Smooth muscle cell (in vitro differentiated cells): ENCODE measurements around the gene SART3. TPM values are rescaled to one million over a fixed set of nuclear protein-coding genes. Genes with fewer than 3 reads are reported as not detected.

Experiments used
- DNase-seq: peaks from one replicate; lab custom pipeline; 2025; ENCODE audit not compliant: unreplicated experiment; lab: John Stamatoyannopoulos, UW
- H2AFZ ChIP-seq: fragments of 200-600 bp; sonication (generic); 2 replicates; pipeline ENCODE4 v1.6.0; 2016; ENCODE audit warnings: antibody characterized with exemption, low read depth, mild to moderate bottlenecking
- H3F3A ChIP-seq: fragments of 200-600 bp; sonication (generic); 2 replicates; pipeline ENCODE4 v1.6.0; 2017; ENCODE audit warnings: antibody characterized with exemption, low read depth
- H3K27ac ChIP-seq: fragments of 200-600 bp; sonication (generic); 2 replicates; pipeline ENCODE4 v1.5.1; 2016; ENCODE audit warnings: low read depth, mild to moderate bottlenecking
- H3K27me3 ChIP-seq: fragments of 200-600 bp; sonication (generic); 2 replicates; pipeline ENCODE4 v1.6.1; 2016; ENCODE audit warnings: low read depth, mild to moderate bottlenecking
- H3K36me3 ChIP-seq: fragments of 200-600 bp; sonication (generic); 2 replicates; pipeline ENCODE4 v1.5.1; 2016; ENCODE audit warnings: low read depth
- H3K4me1 ChIP-seq: fragments of 200-600 bp; sonication (generic); 2 replicates; pipeline ENCODE4 v1.5.1; 2016; ENCODE audit warnings: low read depth
- H3K4me2 ChIP-seq: fragments of 200-600 bp; sonication (generic); 2 replicates; pipeline ENCODE4 v1.6.0; 2016; ENCODE audit warnings: mild to moderate bottlenecking
- H3K4me3 ChIP-seq: fragments of 200-600 bp; sonication (generic); 2 replicates; pipeline ENCODE4 v1.5.1; 2016; ENCODE audit warnings: mild to moderate bottlenecking
- H3K79me2 ChIP-seq: fragments of 200-600 bp; sonication (generic); 2 replicates; pipeline ENCODE4 v1.6.0; 2016; ENCODE audit warnings: low read depth, mild to moderate bottlenecking
- H3K9ac ChIP-seq: fragments of 200-600 bp; sonication (generic); 2 replicates; pipeline ENCODE4 v1.6.0; 2016; ENCODE audit warnings: low read depth
- H3K9me3 ChIP-seq: fragments of 200-600 bp; sonication (generic); replicated peaks from 2 replicates; pipeline ENCODE4 v1.5.1; 2016; ENCODE audit warnings: low read depth
- H4K20me1 ChIP-seq: fragments of 200-600 bp; sonication (generic); 2 replicates; pipeline ENCODE4 v1.6.0; 2016; ENCODE audit warnings: low read depth
- whole genome bisulfite sequencing: methylation state at CpG from one replicate; pipeline ENCODE4 v1.1.7; 2016; ENCODE audit warnings: low lambda C conversion rate; 5-methylcytosine and 5-hydroxymethylcytosine counted together
- polyA plus RNA-seq: library from polyadenylated mRNA; unstranded; fragments of >200 nt; fragmentation: Nextera tagmentation; extraction: Ambion mirVana; gene quantifications from 2 replicates; pipeline ENCODE4 v1.2.1, GENCODE V29; 2016
- total RNA-seq: library from RNA; depleted of rRNA; stranded (reverse); fragments of >200 nt; gene quantifications from 2 replicates; pipeline ENCODE4 v1.2.3, GENCODE V29; 2014
- TF ChIP-seq, protein P1 (sequence below): fragments of 200-600 bp; sonication (generic); IDR thresholded peaks from 2 replicates; pipeline ENCODE4 v1.5.1; 2017; ENCODE audit warnings: borderline replicate concordance, mild to moderate bottlenecking, antibody characterized with exemption; ENCODE audit not compliant: insufficient read depth, poor library complexity, severe bottlenecking

The SART3 gene
- total and polyA plus RNA-seq, 2 experiments from 2014 or later = 22.7 to 94.5 TPM

DNA sequence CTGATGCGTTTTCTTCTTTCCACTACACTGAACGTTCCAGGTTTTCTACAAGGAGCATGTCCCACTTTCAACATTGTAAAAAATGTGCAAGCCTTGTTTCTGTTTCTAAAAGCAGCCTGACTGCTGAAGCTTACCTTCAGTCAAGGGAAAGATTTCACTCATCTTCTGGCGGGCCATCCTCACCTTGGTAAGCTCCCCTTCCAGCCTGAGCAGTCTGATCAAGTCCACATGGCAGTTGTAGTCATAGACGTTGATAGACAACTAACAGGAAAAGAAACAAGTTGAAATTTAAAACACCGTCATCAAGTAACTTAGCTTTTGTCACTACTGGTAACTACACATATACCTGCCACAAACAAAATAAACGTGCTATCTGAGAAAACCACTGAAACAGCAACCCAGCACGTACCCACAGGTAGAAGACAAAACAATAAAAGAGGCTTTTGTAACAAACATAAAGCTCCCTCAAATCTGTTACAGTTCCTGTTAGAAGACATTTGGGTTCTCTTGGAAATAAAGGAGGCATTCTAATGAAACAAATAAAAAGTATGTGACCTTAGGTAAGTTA is 11.9 kb downstream of the SART3 start:
- H3K79me2 ChIP-seq = peaks cover 61% of the 10 kb centered on the region
- H4K20me1 ChIP-seq = peaks cover 90% of the 10 kb centered on the region
- no peak for DNase-seq
- H3K9me3 ChIP-seq = no peaks in the 10 kb centered on the region
- H3K27me3 ChIP-seq = no peaks in the 10 kb centered on the region
- no peaks in the 10 kb centered on the region for H3K4me1 ChIP-seq
- TF ChIP-seq, protein P1, sequence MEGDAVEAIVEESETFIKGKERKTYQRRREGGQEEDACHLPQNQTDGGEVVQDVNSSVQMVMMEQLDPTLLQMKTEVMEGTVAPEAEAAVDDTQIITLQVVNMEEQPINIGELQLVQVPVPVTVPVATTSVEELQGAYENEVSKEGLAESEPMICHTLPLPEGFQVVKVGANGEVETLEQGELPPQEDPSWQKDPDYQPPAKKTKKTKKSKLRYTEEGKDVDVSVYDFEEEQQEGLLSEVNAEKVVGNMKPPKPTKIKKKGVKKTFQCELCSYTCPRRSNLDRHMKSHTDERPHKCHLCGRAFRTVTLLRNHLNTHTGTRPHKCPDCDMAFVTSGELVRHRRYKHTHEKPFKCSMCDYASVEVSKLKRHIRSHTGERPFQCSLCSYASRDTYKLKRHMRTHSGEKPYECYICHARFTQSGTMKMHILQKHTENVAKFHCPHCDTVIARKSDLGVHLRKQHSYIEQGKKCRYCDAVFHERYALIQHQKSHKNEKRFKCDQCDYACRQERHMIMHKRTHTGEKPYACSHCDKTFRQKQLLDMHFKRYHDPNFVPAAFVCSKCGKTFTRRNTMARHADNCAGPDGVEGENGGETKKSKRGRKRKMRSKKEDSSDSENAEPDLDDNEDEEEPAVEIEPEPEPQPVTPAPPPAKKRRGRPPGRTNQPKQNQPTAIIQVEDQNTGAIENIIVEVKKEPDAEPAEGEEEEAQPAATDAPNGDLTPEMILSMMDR = no peak
- no peak overlapping the region for H2AFZ ChIP-seq
- no peak overlapping the region for H3K4me3 ChIP-seq
- H3K9ac ChIP-seq = no peak overlapping the region
- no peaks in the 10 kb centered on the region for H3F3A ChIP-seq
- 89% methylated on average over 7 of the region's 7 CpGs for WGBS
- no peaks in the 10 kb centered on the region for H3K36me3 ChIP-seq
- no peak overlapping the region for H3K4me2 ChIP-seq
- no peak overlapping the region for H3K27ac ChIP-seq

DNA sequence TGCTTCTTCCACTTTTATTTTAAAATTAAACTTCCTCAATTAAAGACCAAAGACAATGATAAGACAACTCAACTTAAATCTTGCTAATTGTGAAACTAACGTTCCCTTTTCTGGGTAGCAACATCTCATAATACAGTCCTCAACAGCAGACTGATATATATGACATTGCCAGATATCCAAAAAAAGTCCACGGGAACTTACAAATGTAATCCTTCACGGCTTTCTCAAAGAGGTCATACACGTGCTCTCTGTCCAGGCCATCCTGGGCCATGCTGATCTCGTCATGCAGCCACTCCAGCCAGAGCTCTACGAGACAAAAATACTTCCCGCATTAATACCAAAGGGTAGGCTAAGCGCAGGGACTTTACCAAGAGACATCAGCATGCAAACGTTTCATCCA is 13.3 kb downstream of the SART3 start:
- Histone ChIP-seq H3K9ac (no peak overlapping the region), H3K4me2 (no peak overlapping the region), H3K79me2 (peaks cover 54% of the 10 kb centered on the region), H3K9me3 (no peaks in the 10 kb centered on the region), H2AFZ (no peak overlapping the region), H3K4me1 (no peaks in the 10 kb centered on the region), H4K20me1 (peaks cover 90% of the 10 kb centered on the region), H3K4me3 (no peak overlapping the region), H3K27ac (no peak overlapping the region), H3K36me3 (no peaks in the 10 kb centered on the region), H3K27me3 (no peaks in the 10 kb centered on the region), H3F3A (no peaks in the 10 kb centered on the region)
- 96% methylated on average over 9 of the region's 9 CpGs for WGBS
- TF ChIP-seq, protein P1 = no peak
- DNase-seq = no peak

DNA sequence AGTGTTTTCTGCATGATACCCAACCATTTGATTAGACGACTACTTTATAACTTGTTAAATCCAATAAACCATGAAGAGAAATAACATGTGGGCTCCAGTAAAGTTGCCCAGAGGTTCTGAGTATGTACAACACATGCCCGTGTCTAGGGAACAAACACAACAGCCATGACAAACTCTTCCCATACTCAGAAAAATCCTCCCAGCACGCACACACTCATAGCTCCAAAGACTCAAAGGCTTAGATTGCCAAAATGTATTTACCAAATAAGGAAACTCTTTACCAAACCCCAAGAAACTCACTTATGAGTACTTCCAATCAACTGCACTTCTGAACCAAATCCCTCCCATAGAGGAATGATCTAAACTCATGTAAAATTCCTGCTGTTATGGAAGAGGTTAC is 17.3 kb downstream of the SART3 start:
- Histone ChIP-seq H3F3A (no peaks in the 10 kb centered on the region), H3K79me2 (peaks cover 42% of the 10 kb centered on the region), H3K4me3 (no peak overlapping the region), H3K27ac (no peak overlapping the region), H3K36me3 (no peaks in the 10 kb centered on the region), H4K20me1 (peaks cover 88% of the 10 kb centered on the region), H3K4me2 (no peak overlapping the region), H3K27me3 (no peaks in the 10 kb centered on the region), H3K9ac (no peak overlapping the region), H2AFZ (no peak overlapping the region), H3K4me1 (no peaks in the 10 kb centered on the region), H3K9me3 (no peaks in the 10 kb centered on the region)
- 94% methylated on average over 3 of the region's 3 CpGs for WGBS
- no peak for DNase-seq
- TF ChIP-seq, protein P1 = no peak

DNA sequence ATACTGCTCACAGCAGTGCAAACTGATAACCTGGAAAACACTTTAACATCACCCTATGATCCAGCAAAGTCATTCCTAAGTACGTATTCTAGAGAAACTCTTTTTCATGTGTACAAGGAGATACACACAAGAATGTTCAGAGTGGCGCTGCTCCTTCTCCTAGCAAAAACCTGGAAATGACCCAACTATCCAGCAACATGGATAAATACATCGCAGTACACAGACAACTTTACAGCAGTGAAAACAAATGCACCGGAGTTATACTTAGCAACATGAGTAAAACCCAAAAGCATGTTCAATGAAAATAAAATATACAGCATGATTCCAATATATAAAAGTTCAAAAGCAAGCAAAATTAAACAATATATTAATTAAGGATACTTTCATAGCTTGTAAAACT is 18.7 kb downstream of the SART3 start:
- Histone ChIP-seq H3K4me1 (no peaks in the 10 kb centered on the region), H4K20me1 (peaks cover 90% of the 10 kb centered on the region)

More for the DNA sequence above, 18.7 kb downstream of the SART3 start:
- Histone ChIP-seq H3K9ac (no peak overlapping the region), H3K36me3 (peaks cover 9% of the 10 kb centered on the region), H3K27me3 (no peaks in the 10 kb centered on the region), H3K27ac (no peak overlapping the region), H2AFZ (no peak overlapping the region), H3F3A (no peaks in the 10 kb centered on the region), H3K9me3 (no peaks in the 10 kb centered on the region), H3K4me3 (no peak overlapping the region), H3K4me2 (no peak overlapping the region), H3K79me2 (peaks cover 37% of the 10 kb centered on the region)
- TF ChIP-seq, protein P1 = no peak
- DNase-seq = no peak
- 95% methylated on average over 4 of the region's 4 CpGs for WGBS
